HG02884 (cell line): ENCODE data around the gene NPM1.
"Not testable (repeated sequence)": the region's sequence is repeated elsewhere in the genome, so short reads cannot be mapped to it uniquely, and the experiment has no call there.

Experiments
- ATAC-seq: cut with Tn5 transposase; IDR thresholded peaks from one replicate; pipeline ENCODE4 v1.9.1; 2021; ENCODE audit warnings: mild to moderate bottlenecking, moderate library complexity; ENCODE audit not compliant: unreplicated experiment

NPM1 gene

GRCh38 chr5:171386006-171386671, 1.5 kb upstream of the NPM1 start:
- no peak for ATAC-seq

- peak; percentile 1 for ATAC-seq
Measured at GRCh38 chr5:171386861-171387344, 746 bp upstream of the NPM1 start.

DNA sequence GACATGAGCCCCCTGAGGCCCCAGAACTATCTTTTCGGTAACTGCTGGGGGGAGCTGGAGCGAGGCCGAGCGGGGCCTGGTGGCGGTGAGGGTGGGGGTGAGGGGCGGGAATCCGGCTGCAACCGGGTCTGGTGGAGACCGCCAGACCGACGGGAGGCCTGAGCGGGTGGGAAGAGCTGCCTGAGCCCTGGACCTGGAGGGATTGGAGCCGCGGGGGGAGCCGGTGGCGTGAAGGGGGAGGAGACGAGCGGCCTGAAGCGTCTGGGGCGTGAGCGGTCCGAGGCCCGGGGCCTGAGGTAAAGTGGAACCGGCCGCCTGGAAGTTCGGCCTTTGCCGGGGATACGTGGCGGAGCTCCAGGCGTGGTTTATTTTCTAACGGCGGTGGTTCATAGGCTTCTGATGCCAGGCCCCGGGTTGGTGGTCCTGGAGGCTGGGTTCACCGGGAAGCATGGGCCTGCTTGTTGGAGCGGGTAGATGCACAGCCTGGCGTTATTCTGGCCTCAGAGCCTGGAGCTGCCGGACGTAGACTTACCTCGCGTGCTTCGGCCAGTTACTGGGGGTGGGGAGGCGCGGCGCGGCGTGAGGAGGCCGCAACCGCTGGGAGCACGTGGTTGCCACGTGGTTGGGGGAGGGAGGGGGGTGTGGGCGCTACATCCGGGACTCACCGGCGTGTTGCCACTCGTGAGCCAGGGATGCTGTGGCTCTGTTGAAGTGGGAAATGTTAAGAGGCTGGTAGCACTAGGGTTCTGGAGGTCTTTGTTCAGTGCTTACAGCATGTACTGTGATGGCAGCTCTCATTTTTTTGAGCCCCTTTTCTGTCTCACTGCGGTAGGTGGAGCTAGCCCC, 544 bp downstream of the NPM1 start:
- ATAC-seq = peak; percentile 28

GRCh38 chr5:171388816-171389168, 1.1 kb downstream of the NPM1 start:
- no peak for ATAC-seq

DNA sequence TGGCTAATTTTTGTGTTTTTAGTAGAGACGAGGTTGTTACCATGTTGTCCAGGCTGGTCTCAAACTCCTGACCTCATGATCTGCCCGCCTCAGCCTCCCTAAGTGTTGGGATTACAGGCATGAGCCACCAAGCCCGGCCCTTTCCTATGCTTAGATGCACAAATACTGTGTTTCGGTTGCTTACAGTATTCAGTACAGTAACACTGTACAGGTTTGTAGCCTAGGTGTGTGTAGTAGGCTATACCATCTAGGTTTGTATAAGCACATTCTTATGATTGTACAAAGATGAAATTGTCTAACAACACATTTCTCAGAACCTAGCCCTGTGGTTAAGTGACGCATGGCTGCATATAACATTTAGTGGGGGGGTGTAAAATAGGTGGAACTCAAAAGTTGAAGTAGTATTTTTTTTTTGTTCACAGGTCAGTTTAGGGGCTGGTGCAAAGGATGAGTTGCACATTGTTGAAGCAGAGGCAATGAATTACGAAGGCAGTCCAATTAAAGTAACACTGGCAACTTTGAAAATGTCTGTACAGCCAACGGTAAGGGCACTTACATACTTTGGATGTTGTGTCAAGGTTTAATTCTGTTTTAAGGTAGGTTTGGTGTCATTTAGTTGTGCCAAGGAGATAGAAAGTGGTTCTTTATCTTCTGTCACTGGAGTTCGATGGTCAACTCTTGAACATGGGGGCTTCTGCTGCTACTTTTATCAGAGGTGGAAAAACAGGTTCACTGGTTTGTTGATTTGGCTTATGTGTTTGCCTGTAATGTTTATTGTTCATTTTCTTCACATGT, 3.4 kb downstream of the NPM1 start:
- ATAC-seq = no peak

DNA sequence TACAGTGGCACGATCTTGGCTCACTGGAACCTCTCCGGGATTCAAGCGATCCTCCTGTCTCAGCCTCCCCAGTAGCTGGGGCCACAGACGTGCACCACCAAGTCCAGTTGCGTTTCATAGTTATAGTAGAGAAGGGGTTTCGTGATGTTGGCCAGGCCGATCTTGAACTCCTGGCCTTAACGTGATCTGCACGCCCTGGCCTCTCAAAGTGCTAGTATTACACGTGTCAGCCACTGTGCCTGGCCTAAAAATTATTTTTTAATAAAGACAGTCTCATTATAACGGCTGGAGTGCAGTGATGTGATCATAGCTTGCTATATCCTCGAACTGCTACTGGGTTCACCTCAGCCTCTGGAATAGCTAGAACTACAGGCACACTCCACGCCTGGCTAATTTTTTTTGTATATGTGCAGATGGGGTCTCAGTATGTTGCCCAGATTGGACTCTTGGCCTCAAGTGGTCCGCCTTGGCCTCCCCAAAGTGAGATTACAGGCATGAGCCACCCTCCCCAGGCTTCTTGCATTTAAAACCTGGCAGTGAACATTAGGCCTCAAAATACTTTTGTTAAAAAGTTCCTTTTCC, 4.4 kb downstream of the NPM1 start:
- no peak for ATAC-seq

GRCh38 chr5:171392585-171393159, 5.0 kb downstream of the NPM1 start:
- ATAC-seq = no peak

GRCh38 chr5:171395042-171395441, 7.4 kb downstream of the NPM1 start:
- ATAC-seq = no peak

DNA sequence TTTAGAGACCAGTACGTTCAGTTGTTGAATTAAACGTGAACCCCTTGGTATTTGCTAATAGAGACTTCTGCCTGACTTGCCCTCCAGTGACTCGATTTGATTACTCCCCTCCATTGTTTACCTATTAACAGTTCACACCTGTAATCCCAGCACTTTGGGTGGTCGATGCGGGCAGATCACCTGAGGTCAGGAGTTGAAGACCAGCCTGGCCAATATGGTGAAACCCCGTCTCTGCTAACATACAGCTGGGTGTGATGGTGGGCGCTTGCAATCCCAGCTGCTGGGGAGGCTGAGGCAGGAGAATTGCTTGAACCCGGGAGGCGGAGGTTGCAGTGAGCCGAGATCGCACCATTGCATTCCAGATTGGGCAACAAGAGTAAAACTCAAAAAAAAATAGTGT, 8.9 kb downstream of the NPM1 start:
- not testable (repeated sequence) for ATAC-seq

- ATAC-seq = no peak
Measured at GRCh38 chr5:171397190-171397589, 9.5 kb downstream of the NPM1 start.

DNA sequence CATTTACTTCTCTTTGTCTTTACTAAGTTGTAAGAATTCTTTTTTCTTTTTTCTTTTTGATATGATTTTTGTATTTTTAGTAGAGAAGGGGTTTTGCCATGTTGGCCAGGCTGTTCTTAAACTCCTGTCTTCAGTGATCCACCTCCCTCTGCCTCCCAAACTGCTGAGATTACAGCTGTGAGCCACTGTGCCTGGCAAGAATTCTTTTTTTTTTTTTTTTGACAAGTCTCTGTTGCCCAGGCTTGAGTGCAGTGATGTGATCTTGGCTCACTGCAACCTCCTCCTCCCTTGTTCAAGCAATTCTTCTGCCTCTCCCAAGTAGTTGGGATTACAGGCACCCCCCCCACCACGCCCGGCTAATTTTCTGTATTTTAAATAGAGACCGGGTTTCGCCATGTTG, 9.9 kb downstream of the NPM1 start:
- ATAC-seq = no peak

DNA sequence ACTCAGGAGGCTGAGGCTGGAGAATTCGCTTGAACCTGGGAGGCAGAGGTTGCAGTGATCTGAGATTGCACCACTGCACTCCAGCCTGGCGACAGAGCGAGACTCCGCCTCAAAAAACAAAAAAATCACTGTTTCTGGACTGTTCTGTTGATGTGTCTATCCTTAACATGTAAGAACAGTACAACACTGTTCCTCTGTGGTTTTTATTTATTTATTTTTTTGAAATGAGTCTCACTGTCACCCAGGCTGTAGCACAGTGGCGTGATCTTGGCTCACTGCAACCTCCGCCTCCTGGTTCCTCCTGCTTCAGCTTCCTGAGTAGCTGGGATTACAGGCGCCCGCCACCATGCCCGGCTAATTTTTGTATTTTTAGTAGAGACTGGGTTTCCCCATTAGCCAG, 11.0 kb downstream of the NPM1 start:
- not testable (repeated sequence) for ATAC-seq

- ATAC-seq = no peak
Measured at GRCh38 chr5:171400169-171400568, 12.5 kb downstream of the NPM1 start.

DNA sequence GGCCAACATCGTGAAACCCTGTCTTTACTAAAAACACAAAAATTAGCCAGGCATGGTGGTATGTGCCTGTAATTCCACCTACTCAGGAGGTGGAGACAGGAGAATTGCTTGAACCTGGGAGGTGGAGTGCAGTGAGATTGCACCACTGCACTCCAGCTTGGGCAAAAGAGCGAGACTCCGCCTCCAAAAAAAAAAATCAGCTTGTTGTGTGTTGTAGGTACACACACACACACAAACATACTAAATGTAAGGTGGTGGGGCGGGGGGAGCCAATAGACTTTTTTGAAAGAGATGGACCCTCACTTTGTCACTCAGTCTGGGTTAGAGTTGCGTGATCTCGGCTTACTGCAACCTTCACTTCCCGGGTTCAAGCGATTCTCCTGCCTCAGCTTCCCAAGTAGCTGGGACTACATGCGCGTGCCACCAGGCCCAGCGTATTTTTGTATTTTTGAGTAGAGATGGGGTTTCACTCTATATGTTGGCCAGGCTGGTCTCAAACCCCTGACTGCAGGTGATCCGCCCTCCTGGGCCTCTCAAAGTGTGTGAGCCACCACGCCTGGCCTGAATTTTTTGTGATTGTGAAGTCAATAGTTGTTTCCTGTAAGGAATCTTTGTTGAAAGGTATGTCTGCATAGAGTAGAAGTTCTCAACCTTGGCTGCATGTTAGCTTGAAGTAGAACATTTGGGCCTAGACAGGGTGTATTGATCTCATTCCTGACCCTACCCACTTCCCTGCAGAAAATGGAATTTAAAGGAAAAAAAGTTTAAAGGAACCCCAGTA, 13.7 kb downstream of the NPM1 start:
- ATAC-seq = no peak

DNA sequence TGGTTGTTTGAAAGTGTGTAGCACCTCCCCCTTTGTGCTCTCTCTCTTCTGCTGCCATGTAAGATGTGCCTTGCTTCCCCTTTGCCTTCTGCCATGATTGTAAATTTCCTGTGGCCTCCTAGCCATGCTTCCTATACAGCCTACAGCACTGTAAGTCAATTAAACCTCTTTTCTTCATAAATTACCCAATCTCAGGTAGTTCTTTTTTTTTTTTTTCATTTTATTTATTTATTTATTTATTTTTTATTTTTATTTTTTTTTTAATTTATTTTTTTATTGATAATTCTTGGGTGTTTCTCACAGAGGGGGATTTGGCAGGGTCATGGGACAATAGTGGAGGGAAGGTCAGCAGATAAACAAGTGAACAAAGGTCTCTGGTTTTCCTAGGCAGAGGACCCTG, 15.1 kb downstream of the NPM1 start:
- ATAC-seq = not testable (repeated sequence)

- no peak for ATAC-seq
Measured at GRCh38 chr5:171405615-171406014, 18.0 kb downstream of the NPM1 start.

GRCh38 chr5:171407234-171407633, 19.6 kb downstream of the NPM1 start:
- ATAC-seq = no peak

DNA sequence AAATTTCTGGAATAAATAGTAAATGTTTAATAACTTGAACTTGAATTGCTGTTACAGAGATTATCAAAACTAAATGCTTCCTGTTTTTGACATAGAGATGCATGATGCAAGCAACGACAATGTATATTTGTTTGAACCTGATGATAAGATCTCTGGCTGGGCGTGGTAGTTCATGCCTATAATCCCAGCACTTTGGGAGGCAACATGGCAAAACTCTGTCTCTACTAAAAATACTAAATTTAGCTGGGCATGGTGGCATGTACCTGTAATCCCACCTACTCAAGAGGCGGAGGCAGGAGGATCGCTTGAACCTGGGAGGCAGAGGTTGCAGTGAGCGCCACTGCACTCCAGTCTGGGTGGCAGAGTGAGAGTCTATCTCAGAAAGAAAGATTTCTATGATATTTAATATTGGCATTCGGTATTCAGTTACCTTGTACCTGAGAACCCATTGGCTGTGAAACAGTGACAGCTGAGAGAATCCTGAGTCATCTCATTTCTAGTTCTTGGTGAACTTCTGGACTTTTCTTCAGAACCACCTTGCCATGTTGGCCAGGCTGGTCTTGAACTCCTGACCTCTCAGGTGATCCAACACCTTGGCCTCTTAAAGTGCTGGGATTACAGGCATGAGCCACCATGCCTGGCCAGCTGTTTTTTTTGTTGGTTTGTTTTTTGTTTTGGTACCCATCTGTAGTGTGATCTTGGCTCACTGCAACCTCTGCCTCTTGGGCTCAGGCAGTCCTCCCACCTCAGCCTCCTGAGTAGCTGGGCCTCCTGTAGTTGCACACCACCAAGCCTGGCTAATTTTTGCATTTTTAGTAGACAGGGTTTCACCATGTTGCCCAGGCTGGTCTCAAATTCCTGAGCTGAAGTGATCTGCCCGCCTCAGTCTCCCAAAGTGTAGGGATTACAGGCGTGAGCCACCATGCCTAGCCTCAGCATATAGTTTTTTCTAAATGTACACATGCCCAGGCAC, 21.8 kb downstream of the NPM1 start:
- ATAC-seq = no peak

DNA sequence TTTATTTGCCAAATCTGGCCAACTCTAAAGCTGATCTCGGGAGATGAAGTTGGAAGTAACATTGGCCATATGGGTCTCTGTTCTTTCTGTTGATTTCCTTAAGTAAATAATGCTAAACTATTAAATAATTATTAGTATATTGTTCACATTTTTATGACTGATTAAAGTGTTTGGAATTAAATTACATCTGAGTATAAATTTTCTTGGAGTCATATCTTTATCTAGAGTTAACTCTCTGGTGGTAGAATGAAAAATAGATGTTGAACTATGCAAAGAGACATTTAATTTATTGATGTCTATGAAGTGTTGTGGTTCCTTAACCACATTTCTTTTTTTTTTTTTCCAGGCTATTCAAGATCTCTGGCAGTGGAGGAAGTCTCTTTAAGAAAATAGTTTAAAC, 22.5 kb downstream of the NPM1 start:
- no peak for ATAC-seq
